HepG2 (cell line): ENCODE measurements around the gene BOD1L1. TPM values are rescaled to one million over a fixed set of nuclear protein-coding genes. Genes with fewer than 3 reads are reported as not detected.

Source experiments
- CBX5 ChIP-seq: sonication (generic); formaldehyde crosslinking; IDR thresholded peaks from 2 replicates; pipeline ENCODE4 v1.4.0; 2020; ENCODE audit warnings: missing genetic modification reagents, borderline replicate concordance
- CTCF ChIP-seq: sonication (generic); formaldehyde crosslinking; IDR thresholded peaks from 2 replicates; pipeline ENCODE4 v1.5.0; 2020; ENCODE audit warnings: mild to moderate bottlenecking, missing genetic modification reagents, moderate library complexity
- DNMT3B ChIP-seq: conservative IDR thresholded peaks from 2 replicates; pipeline ENCODE4 v1.6.1; 2016; ENCODE audit warnings: missing biosample characterization, control low read depth
- EED ChIP-seq: sonication (generic); formaldehyde crosslinking; IDR thresholded peaks from 2 replicates; pipeline ENCODE4 v1.5.0; 2020; ENCODE audit warnings: mild to moderate bottlenecking, missing genetic modification reagents
- FOSL1 ChIP-seq: sonication (generic); formaldehyde crosslinking; IDR thresholded peaks from 2 replicates; pipeline ENCODE4 v1.9.0; 2021; ENCODE audit warnings: missing genetic modification reagents, borderline replicate concordance
- FOXK1 ChIP-seq: sonication (generic); formaldehyde crosslinking; IDR thresholded peaks from 2 replicates; pipeline ENCODE4 v1.4.0; 2020; ENCODE audit warnings: low read depth, missing genetic modification reagents, borderline replicate concordance
- HINFP ChIP-seq: sonication (generic); formaldehyde crosslinking; IDR thresholded peaks from 2 replicates; pipeline ENCODE4 v1.4.0; 2020; ENCODE audit warnings: low read depth, mild to moderate bottlenecking, missing genetic modification reagents
- HMGA1 ChIP-seq: sonication (generic); formaldehyde crosslinking; conservative IDR thresholded peaks from 2 replicates; pipeline ENCODE4 v1.4.0; 2020; ENCODE audit warnings: missing genetic modification reagents
- HNRNPLL ChIP-seq: fragments of 200-400 bp; formaldehyde crosslinking; IDR thresholded peaks from 2 replicates; pipeline ENCODE4 v1.6.1; 2017; ENCODE audit warnings: mild to moderate bottlenecking, low read depth, low read length; ENCODE audit not compliant: poor library complexity, severe bottlenecking
- IRX3 ChIP-seq: sonication (generic); formaldehyde crosslinking; IDR thresholded peaks from 2 replicates; pipeline ENCODE4 v1.8.1; 2023; ENCODE audit warnings: mild to moderate bottlenecking, low read depth, missing genetic modification reagents, borderline replicate concordance
- JUND ChIP-seq: sonication (generic); formaldehyde crosslinking; IDR thresholded peaks from 2 replicates; pipeline ENCODE4 v1.8.0; 2022; ENCODE audit warnings: mild to moderate bottlenecking, missing genetic modification reagents
- MBD4 ChIP-seq: IDR thresholded peaks from 2 replicates; pipeline ENCODE4 v1.6.1; 2012; ENCODE audit warnings: low read length, inconsistent platforms, borderline replicate concordance
- MIER3 ChIP-seq: IDR thresholded peaks from 2 replicates; pipeline ENCODE4 v1.6.1; 2016; ENCODE audit warnings: missing compliant biosample characterization, borderline replicate concordance
- NFIC ChIP-seq: IDR thresholded peaks from 2 replicates; pipeline ENCODE4 v1.6.1; 2012; ENCODE audit warnings: mild to moderate bottlenecking, low read length, inconsistent platforms
- NFRKB ChIP-seq: fragments of 450-650 bp; IDR thresholded peaks from 2 replicates; pipeline ENCODE4 v1.6.1; 2017
- SMYD3 ChIP-seq: sonication (generic); formaldehyde crosslinking; IDR thresholded peaks from 2 replicates; pipeline ENCODE4 v1.8.1; 2023; ENCODE audit warnings: mild to moderate bottlenecking, missing genetic modification reagents
- TFE3 ChIP-seq: IDR thresholded peaks from 2 replicates; pipeline ENCODE4 v1.6.1; 2016
- ZBTB34 ChIP-seq: sonication (generic); formaldehyde crosslinking; IDR thresholded peaks from 2 replicates; pipeline ENCODE4 v1.8.0; 2022; ENCODE audit warnings: mild to moderate bottlenecking, missing genetic modification reagents
- ZFP36 ChIP-seq: fragments of 150-350 bp; IDR thresholded peaks from 2 replicates; pipeline ENCODE4 v1.6.1; 2018; ENCODE audit warnings: borderline replicate concordance, low read length, low read depth; ENCODE audit not compliant: partially characterized antibody
- ZNF124 ChIP-seq: sonication (generic); formaldehyde crosslinking; IDR thresholded peaks from 2 replicates; pipeline ENCODE4 v1.4.0; 2020; ENCODE audit warnings: missing genetic modification reagents
- ZNF230 ChIP-seq: sonication (generic); formaldehyde crosslinking; IDR thresholded peaks from 2 replicates; pipeline ENCODE4 v1.4.0; 2020; ENCODE audit warnings: mild to moderate bottlenecking, missing genetic modification reagents
- ZNF382 ChIP-seq: sonication (generic); formaldehyde crosslinking; IDR thresholded peaks from 2 replicates; pipeline ENCODE4 v1.5.0; 2020; ENCODE audit warnings: missing genetic modification reagents, mild to moderate bottlenecking, borderline replicate concordance
- ZNF576 ChIP-seq: sonication (generic); formaldehyde crosslinking; IDR thresholded peaks from 2 replicates; pipeline ENCODE4 v1.4.0; 2020; ENCODE audit warnings: mild to moderate bottlenecking, missing genetic modification reagents
- ZNF781 ChIP-seq: sonication (generic); formaldehyde crosslinking; IDR thresholded peaks from 2 replicates; pipeline ENCODE4 v1.5.1; 2020; ENCODE audit warnings: borderline replicate concordance, mild to moderate bottlenecking, missing genetic modification reagents; ENCODE audit errors: not compliant biosample characterization
- polyA plus RNA-seq, 8 experiments: library from polyadenylated mRNA; depleted of rRNA in 3 of 8; stranded (reverse) in 7 of 8; unstranded in 1 of 8; fragments of >200 nt; fragmentation: Illumina TruSeq in 4 of 8; extraction: Trizol in 4 of 8; gene quantifications; 2 replicates each; pipeline versions ENCODE4 v1.2.1 to v1.2.3, GENCODE V29; 2011 to 2016; ENCODE audit warnings: low read depth in 4 of 8, missing spikeins in 1 of 8, mixed read lengths in 1 of 8; ENCODE audit not compliant: insufficient read depth in 1 of 8
- total RNA-seq, 5 experiments: library from RNA; depleted of rRNA; stranded (reverse); fragments of >200 nt; fragmentation: Illumina TruSeq; extraction: Trizol; gene quantifications; 2 replicates each; pipeline ENCODE4 v1.2.3, GENCODE V29; 2016; ENCODE audit warnings: low read depth in 1 of 5

Gene BOD1L1
- total and polyA plus RNA-seq, 2 of the 13 experiments (the other 11 are each of a cell fraction or from before 2014, with no cell fraction given) = 11.7 to 17.9 TPM

- TF ChIP-seq ZBTB34 (CRISPR knock-in tag) (no peak), TFE3 (no peak), ZNF781 (CRISPR knock-in tag) (no peak), CTCF (peak; percentile 74), MBD4 (no peak), FOXK1 (CRISPR knock-in tag) (no peak), ZNF576 (CRISPR knock-in tag) (peak; percentile 94), ZFP36 (no peak), JUND (no peak), HNRNPLL (peak; percentile 83), SMYD3 (no peak), NFRKB (no peak), MIER3 (CRISPR knock-in tag) (no peak), FOSL1 (no peak), ZNF124 (CRISPR knock-in tag) (no peak; the same call in 1 of the 2 replicates), IRX3 (CRISPR knock-in tag) (no peak), ZNF382 (no peak), NFIC (no peak), DNMT3B (CRISPR knock-in tag) (no peak), CBX5 (no peak; the same call in 1 of the 2 replicates), HINFP (no peak), ZNF230 (CRISPR knock-in tag) (0 out of 2 replicates have a peak, but pooled peaks have one; percentile 39), HMGA1 (CRISPR knock-in tag) (no peak), EED (CRISPR knock-in tag) (no peak)
Measured at GRCh38 chr4:13654162-13654797, 26.8 kb upstream of the BOD1L1 start (continued).
